ENCODE measurements around the gene NISCH. TPM values are rescaled to one million over a fixed set of nuclear protein-coding genes. Genes with fewer than 3 reads are reported as not detected.

NISCH gene
- total RNA-seq, 1 experiment from 2014 or later = 63.4 TPM

DNA sequence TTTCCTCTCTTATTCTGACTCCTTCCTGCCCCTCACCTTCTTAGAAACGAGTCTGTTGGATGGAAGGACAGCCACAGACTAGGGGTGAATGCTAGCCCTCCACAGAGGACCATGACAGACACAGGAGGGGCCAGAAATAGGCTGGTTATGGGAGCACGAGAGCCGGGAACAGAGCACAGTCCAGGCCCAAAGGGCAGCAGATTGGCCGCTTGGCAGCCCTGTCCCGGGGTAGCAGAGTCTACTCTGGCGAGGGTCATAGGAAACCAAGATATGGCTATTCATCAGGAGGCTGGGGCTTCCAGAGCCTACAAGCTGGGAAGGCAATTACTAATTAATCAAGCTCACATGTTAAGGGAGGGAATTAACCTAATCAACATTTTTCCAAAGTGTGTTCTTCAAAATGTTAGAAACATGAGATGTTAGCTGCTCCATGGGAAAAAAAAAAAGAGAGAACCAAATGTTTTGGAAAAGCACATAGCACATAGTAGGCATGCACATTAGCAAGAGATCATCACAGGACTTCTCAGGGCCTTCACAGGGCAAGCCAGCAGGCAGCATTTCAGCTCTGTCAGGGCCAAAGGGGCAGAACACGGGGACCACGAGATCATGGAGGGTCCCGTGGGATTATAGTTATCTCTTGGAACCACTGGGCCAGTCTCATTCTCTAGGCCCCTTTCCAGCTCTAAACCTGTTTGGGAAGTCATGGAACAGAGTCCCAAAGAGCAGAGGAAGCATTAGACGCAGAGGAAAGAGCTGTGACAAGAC, 23.8 kb upstream of the NISCH start:
- Histone ChIP-seq H3K4me3 (ENCODE audit: low read depth in 2 of 2, low read length in 2 of 2) (no peak overlapping the region), H3K27ac (ENCODE audit: low read length) (no peak overlapping the region), H3K36me3 (ENCODE audit: control insufficient read depth, insufficient read depth, low read length) (no peaks in the 10 kb centered on the region), H3K9me3 (ENCODE audit: control insufficient read depth, insufficient read depth, low read depth, low read length) (no peaks in the 10 kb centered on the region), H3K4me1 (ENCODE audit: control insufficient read depth, insufficient read depth, low read length) (no peaks in the 10 kb centered on the region), H3K27me3 (ENCODE audit: control insufficient read depth, insufficient read depth, low read length) (no peaks in the 10 kb centered on the region)
- in situ Hi-C loops (cut with HindIII; ENCODE audit: low pct_unique_long_range_greater_than_20kb, low sequenced_read_pairs) (no loop called here), intact Hi-C loops (cut with micrococcal nuclease; ENCODE audit: unreplicated experiment) (no loop called here)
- TF ChIP-seq, protein P1, sequence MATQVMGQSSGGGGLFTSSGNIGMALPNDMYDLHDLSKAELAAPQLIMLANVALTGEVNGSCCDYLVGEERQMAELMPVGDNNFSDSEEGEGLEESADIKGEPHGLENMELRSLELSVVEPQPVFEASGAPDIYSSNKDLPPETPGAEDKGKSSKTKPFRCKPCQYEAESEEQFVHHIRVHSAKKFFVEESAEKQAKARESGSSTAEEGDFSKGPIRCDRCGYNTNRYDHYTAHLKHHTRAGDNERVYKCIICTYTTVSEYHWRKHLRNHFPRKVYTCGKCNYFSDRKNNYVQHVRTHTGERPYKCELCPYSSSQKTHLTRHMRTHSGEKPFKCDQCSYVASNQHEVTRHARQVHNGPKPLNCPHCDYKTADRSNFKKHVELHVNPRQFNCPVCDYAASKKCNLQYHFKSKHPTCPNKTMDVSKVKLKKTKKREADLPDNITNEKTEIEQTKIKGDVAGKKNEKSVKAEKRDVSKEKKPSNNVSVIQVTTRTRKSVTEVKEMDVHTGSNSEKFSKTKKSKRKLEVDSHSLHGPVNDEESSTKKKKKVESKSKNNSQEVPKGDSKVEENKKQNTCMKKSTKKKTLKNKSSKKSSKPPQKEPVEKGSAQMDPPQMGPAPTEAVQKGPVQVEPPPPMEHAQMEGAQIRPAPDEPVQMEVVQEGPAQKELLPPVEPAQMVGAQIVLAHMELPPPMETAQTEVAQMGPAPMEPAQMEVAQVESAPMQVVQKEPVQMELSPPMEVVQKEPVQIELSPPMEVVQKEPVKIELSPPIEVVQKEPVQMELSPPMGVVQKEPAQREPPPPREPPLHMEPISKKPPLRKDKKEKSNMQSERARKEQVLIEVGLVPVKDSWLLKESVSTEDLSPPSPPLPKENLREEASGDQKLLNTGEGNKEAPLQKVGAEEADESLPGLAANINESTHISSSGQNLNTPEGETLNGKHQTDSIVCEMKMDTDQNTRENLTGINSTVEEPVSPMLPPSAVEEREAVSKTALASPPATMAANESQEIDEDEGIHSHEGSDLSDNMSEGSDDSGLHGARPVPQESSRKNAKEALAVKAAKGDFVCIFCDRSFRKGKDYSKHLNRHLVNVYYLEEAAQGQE (IDR thresholded peaks at IDR 0.05; ENCODE audit: insufficient read depth in 1 of 2, low read depth in 2 of 2, low read length in 1 of 2) = no peak
- DNase-seq (ENCODE audit: low read depth, low spot score) (no peak), ATAC-seq (no peak)
- ChIA-PET POLR2A (interaction anchor here (0.5 kb wide), 1 partner anchor 16 kb away, joined by 3 read pairs; no protein-coding TSS in a partner anchor), CTCF (interaction anchor here (3.1 kb wide), 1 partner anchor 14 kb away, joined by 9 read pairs; no protein-coding TSS in a partner anchor)
- BruUV-seq (replicated peaks) = no TSS peak

DNA sequence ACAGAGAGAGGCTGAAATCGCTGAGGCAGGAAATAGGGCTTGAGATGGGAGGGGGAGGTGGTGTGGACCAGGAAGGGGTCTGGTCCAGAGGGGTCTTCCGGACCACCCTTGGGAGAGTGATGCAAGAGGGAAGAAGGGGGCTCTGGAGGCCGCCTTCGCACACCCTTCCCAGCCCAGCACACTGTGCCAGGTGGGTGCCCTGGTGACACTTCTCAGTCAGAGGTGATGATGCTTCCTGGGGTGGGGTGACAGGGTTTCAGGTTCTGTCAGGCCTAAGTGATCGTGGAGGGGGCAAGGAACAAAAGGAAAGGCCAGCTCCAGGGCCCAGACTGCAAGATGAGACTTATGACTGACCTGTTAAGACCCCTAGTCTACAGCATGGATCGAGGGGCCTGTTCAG, 23.2 kb upstream of the NISCH start:
- no peak overlapping the region for H3K4me3 ChIP-seq (ENCODE audit: low read depth in 2 of 2, low read length in 2 of 2)
- no TSS peak for BruUV-seq (replicated peaks)
- DNase-seq (ENCODE audit: low read depth, low spot score) (no peak), ATAC-seq (no peak)
- H3K36me3 ChIP-seq (ENCODE audit: control insufficient read depth, insufficient read depth, low read length) = no peaks in the 10 kb centered on the region
- no peak overlapping the region for H3K27ac ChIP-seq (ENCODE audit: low read length)
- ChIA-PET CTCF (interaction anchor here (3.1 kb wide), 1 partner anchor 14 kb away, joined by 9 read pairs; no protein-coding TSS in a partner anchor), POLR2A (no interaction called here)
- in situ Hi-C loops (cut with HindIII; ENCODE audit: low pct_unique_long_range_greater_than_20kb, low sequenced_read_pairs) = no loop called here
- H3K27me3 ChIP-seq (ENCODE audit: control insufficient read depth, insufficient read depth, low read length) = no peaks in the 10 kb centered on the region
- no peaks in the 10 kb centered on the region for H3K4me1 ChIP-seq (ENCODE audit: control insufficient read depth, insufficient read depth, low read length)
- TF ChIP-seq, protein P1 (IDR thresholded peaks at IDR 0.05; ENCODE audit: insufficient read depth in 1 of 2, low read depth in 2 of 2, low read length in 1 of 2) = no peak
- TF ChIP-seq TCF7L2 (IDR thresholded peaks at IDR 0.05; ENCODE audit: low read depth, low read length) (no peak), POLR2AphosphoS5 (IDR thresholded peaks at IDR 0.05; ENCODE audit: low read depth, low read length) (no peak), SIN3A (IDR thresholded peaks at IDR 0.05; ENCODE audit: borderline replicate concordance, insufficient read depth, low read depth, low read length) (no peak)
- TF ChIP-seq, protein P2, sequence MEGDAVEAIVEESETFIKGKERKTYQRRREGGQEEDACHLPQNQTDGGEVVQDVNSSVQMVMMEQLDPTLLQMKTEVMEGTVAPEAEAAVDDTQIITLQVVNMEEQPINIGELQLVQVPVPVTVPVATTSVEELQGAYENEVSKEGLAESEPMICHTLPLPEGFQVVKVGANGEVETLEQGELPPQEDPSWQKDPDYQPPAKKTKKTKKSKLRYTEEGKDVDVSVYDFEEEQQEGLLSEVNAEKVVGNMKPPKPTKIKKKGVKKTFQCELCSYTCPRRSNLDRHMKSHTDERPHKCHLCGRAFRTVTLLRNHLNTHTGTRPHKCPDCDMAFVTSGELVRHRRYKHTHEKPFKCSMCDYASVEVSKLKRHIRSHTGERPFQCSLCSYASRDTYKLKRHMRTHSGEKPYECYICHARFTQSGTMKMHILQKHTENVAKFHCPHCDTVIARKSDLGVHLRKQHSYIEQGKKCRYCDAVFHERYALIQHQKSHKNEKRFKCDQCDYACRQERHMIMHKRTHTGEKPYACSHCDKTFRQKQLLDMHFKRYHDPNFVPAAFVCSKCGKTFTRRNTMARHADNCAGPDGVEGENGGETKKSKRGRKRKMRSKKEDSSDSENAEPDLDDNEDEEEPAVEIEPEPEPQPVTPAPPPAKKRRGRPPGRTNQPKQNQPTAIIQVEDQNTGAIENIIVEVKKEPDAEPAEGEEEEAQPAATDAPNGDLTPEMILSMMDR (IDR thresholded peaks at IDR 0.05) = no peak
- intact Hi-C loops (cut with micrococcal nuclease; ENCODE audit: unreplicated experiment) = no loop called here
- no peaks in the 10 kb centered on the region for H3K9me3 ChIP-seq (ENCODE audit: control insufficient read depth, insufficient read depth, low read depth, low read length)

All from Panc1 (cell line).